ENCODE data around the gene CHURC1.

GRCh38 chr14:64871344-64871743 is 42.9 kb upstream of the CHURC1 start:
- no peak for TF ChIP-seq POLR2A (IDR thresholded peaks at IDR 0.05; ENCODE audit: low read depth, low read length)
- TF ChIP-seq NFE2L2 (IDR thresholded peaks at IDR 0.05; ENCODE audit: low read depth, low read length), result no peak
- no peak for TF ChIP-seq CTCF (conservative IDR thresholded peaks at IDR 0.05; ENCODE audit: low read depth, low read length)
